ENCODE measurements around the gene ZKSCAN3.

DNA sequence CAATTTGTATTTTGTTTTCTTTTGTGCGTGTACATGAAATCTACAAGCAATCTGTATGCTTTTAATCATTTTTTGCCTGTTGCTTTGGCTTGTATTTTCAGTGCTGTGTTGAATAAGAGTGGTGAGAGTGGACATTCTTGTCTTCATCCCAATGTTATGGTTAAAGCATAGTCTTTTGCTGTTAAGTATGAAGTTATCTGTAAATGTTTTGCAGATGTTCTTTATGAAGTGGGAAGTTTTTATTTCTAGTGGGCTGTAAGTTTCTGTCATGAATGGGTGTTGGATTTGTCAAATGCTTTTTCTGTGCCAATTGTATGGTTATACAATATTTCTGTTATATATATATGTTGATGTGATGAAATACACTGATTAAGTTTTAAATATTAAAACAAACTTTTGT lies 24.2 kb downstream of the ZKSCAN3 start:
- TF ChIP-seq, protein P1, sequence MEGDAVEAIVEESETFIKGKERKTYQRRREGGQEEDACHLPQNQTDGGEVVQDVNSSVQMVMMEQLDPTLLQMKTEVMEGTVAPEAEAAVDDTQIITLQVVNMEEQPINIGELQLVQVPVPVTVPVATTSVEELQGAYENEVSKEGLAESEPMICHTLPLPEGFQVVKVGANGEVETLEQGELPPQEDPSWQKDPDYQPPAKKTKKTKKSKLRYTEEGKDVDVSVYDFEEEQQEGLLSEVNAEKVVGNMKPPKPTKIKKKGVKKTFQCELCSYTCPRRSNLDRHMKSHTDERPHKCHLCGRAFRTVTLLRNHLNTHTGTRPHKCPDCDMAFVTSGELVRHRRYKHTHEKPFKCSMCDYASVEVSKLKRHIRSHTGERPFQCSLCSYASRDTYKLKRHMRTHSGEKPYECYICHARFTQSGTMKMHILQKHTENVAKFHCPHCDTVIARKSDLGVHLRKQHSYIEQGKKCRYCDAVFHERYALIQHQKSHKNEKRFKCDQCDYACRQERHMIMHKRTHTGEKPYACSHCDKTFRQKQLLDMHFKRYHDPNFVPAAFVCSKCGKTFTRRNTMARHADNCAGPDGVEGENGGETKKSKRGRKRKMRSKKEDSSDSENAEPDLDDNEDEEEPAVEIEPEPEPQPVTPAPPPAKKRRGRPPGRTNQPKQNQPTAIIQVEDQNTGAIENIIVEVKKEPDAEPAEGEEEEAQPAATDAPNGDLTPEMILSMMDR (conservative IDR thresholded peaks at IDR 0.05; ENCODE audit: low read depth, low read length) = no peak
- TF ChIP-seq EZH2 (IDR thresholded peaks at IDR 0.05; ENCODE audit: low read length, unreplicated experiment) (no peak), EZH2phosphoT487 (IDR thresholded peaks at IDR 0.05; ENCODE audit: borderline replicate concordance, low read length) (no peak)
